CD14-positive monocyte (primary cell): ENCODE results near the gene SCML1. TPM values are rescaled to one million over a fixed set of nuclear protein-coding genes. Genes with fewer than 3 reads are reported as not detected.

ENCODE experiments used
- DNase-seq, 3 donors: peaks; one replicate each; pipeline ENCODE4 v3.0.0-alpha.2; 2011 to 2022
- H2AFZ ChIP-seq: 2 replicates; pipeline ENCODE4 v1.6.0; 2012; ENCODE audit warnings: mild to moderate bottlenecking, low read depth, low read length, inconsistent platforms; ENCODE audit not compliant: insufficient read depth, poor library complexity, severe bottlenecking
- H3K27ac ChIP-seq, 2 donors: 1 replicate in 1 of 2; 2 replicates in 1 of 2; pipeline ENCODE4 v1.5.1; 2012 to 2013; ENCODE audit warnings: low read length in 2 of 2, control low read depth in 1 of 2, inconsistent platforms in 1 of 2, low read depth in 1 of 2, mild to moderate bottlenecking in 1 of 2
- H3K27me3 ChIP-seq, 2 donors: one replicate each; pipeline versions ENCODE4 v1.6.0 to v1.6.1; 2011 to 2013; ENCODE audit warnings: low read length in 2 of 2; ENCODE audit not compliant: control insufficient read depth in 2 of 2, insufficient read depth in 2 of 2
- H3K36me3 ChIP-seq, 2 donors: replicated peaks in 1 of 2; 1 replicate in 1 of 2; 2 replicates in 1 of 2; pipeline versions ENCODE4 v1.5.1 to v1.6.1; 2012 to 2013; ENCODE audit warnings: low read length in 2 of 2, control low read depth in 1 of 2, inconsistent platforms in 1 of 2, mild to moderate bottlenecking in 1 of 2; ENCODE audit not compliant: insufficient read depth in 2 of 2, control insufficient read depth in 1 of 2
- H3K4me1 ChIP-seq, 2 donors: 1 replicate in 1 of 2; 2 replicates in 1 of 2; pipeline versions ENCODE4 v1.5.1 to v1.6.1; 2012 to 2013; ENCODE audit warnings: low read length in 2 of 2, control low read depth in 1 of 2, inconsistent platforms in 1 of 2, mild to moderate bottlenecking in 1 of 2, moderate library complexity in 1 of 2; ENCODE audit not compliant: insufficient read depth in 2 of 2, control insufficient read depth in 1 of 2
- H3K4me2 ChIP-seq: replicated peaks from 2 replicates; pipeline ENCODE3; 2012; ENCODE audit warnings: low read length, moderate library complexity, mild to moderate bottlenecking; ENCODE audit not compliant: poor library complexity, severe bottlenecking; ENCODE audit errors: extremely low read depth
- H3K4me3 ChIP-seq, 3 experiments: fragments of 200-600 bp in 1 of 3; sonication (generic) in 1 of 3; replicated peaks in 1 of 3; 1 replicate in 2 of 3; 2 replicates in 1 of 3; pipeline ENCODE4 v1.5.1; 2011 to 2013; ENCODE audit warnings: low read length in 3 of 3, mild to moderate bottlenecking in 3 of 3, control low read depth in 2 of 3, low read depth in 2 of 3, inconsistent platforms in 1 of 3, moderate library complexity in 1 of 3
- H3K79me2 ChIP-seq: 2 replicates; pipeline ENCODE4 v1.6.0; 2012; ENCODE audit warnings: mild to moderate bottlenecking, control low read depth, inconsistent platforms, low read length, moderate library complexity; ENCODE audit not compliant: insufficient read depth
- H3K9ac ChIP-seq: 2 replicates; pipeline ENCODE4 v1.6.0; 2017; ENCODE audit warnings: low read length, mild to moderate bottlenecking; ENCODE audit not compliant: insufficient read depth, poor library complexity, severe bottlenecking
- H3K9me3 ChIP-seq, 2 donors: replicated peaks in 1 of 2; 1 replicate in 1 of 2; 2 replicates in 1 of 2; pipeline versions ENCODE4 v1.5.1 to v1.6.1; 2012 to 2013; ENCODE audit warnings: low read length in 2 of 2, control low read depth in 1 of 2; ENCODE audit not compliant: control insufficient read depth in 1 of 2, insufficient read depth in 1 of 2
- H4K20me1 ChIP-seq: 2 replicates; pipeline ENCODE4 v1.6.0; 2012; ENCODE audit warnings: mild to moderate bottlenecking, low read length, control low read depth, moderate library complexity; ENCODE audit not compliant: insufficient read depth
- H3K27ac Mint-ChIP-seq, 7 donors: one replicate each; pipeline ENCODE4 v1.8.0; 2020; ENCODE audit warnings: mild to moderate bottlenecking in 7 of 7, mixed read lengths in 7 of 7, moderate library complexity in 6 of 7, inconsistent platforms in 2 of 7
- H3K27me3 Mint-ChIP-seq, 3 donors: one replicate each; pipeline ENCODE4 v1.8.0; 2021 to 2022; ENCODE audit warnings: low read depth in 3 of 3, mild to moderate bottlenecking in 3 of 3, mixed read lengths in 3 of 3, moderate library complexity in 3 of 3, inconsistent platforms in 1 of 3
- H3K36me3 Mint-ChIP-seq, 2 donors: one replicate each; pipeline ENCODE4 v1.8.0; 2020; ENCODE audit warnings: mixed read lengths in 2 of 2, inconsistent platforms in 1 of 2, mild to moderate bottlenecking in 1 of 2
- H3K4me1 Mint-ChIP-seq: one replicate; pipeline ENCODE4 v1.8.0; 2020; ENCODE audit warnings: mild to moderate bottlenecking, mixed read lengths
- H3K4me3 Mint-ChIP-seq, 2 donors: one replicate each; pipeline ENCODE4 v1.8.0; 2020; ENCODE audit warnings: mild to moderate bottlenecking in 2 of 2, mixed read lengths in 2 of 2, moderate library complexity in 1 of 2
- H3K9me3 Mint-ChIP-seq, 7 donors: one replicate each; pipeline ENCODE4 v1.8.0; 2020 to 2022; ENCODE audit warnings: mixed read lengths in 7 of 7, mild to moderate bottlenecking in 6 of 7, moderate library complexity in 6 of 7, inconsistent platforms in 2 of 7
- WGBS: methylation state at CpG from one replicate; pipeline ENCODE4 v1.1.5; 2013; ENCODE audit warnings: missing lambda C conversion rate; ENCODE audit not compliant: insufficient coverage; 5-methylcytosine and 5-hydroxymethylcytosine counted together
- intact Hi-C, 2 donors: fragments of 100-400 bp; cut with micrococcal nuclease; formaldehyde crosslinking; loops; one replicate each; pipeline versions ENCODE4 v1.15.0 to v1.15.1; 2023
- polyA plus RNA-seq, 3 donors: library from polyadenylated mRNA; depleted of rRNA in 1 of 3; unstranded in 2 of 3; stranded (reverse) in 1 of 3; fragments of 300-500 nt in 2 of 3; fragments of >200 nt in 1 of 3; fragmentation: Illumina TruSeq in 2 of 3; gene quantifications; 1 replicate in 2 of 3; 2 replicates in 1 of 3; pipeline ENCODE4 v1.2.3, GENCODE V29; 2012 to 2021
- TF ChIP-seq, protein P1 (sequence below): fragments of 200-600 bp; IDR thresholded peaks from one replicate; pipeline ENCODE4 v1.8.0; 2022; ENCODE audit warnings: antibody characterized with exemption, mild to moderate bottlenecking

Gene SCML1
- polyA plus RNA-seq, 3 donors: 0.56 to 8.5 (median 1.4) TPM

DNA sequence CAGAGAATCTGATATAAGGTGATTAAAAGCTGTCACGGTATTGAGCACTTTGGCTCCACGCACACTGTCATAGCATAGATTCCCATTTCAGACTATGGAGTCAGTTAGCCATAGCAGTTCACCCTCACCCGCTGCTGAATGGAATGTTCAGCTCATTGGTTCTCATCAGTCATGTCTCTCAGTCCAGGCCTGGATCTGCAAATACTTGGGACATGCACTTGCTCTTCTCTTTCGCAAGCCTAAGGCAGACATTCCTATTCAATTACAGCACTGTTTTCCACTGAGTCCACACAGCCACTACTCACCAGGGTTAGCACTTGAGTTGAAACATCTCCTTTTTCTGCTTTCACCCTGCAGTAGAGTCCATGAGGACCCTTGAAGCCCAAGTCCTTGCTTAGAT is 30.6 kb upstream of the SCML1 start:
- Histone ChIP-seq H3K4me1 (no peaks in the 10 kb centered on the region), H3K9ac (no peak overlapping the region), H3K4me3 (no peak overlapping the region), H3K9me3 (no peaks in the 10 kb centered on the region), H3K4me2 (no peak overlapping the region), H2AFZ (no peak overlapping the region), H3K79me2 (no peaks in the 10 kb centered on the region), H3K27me3 (no peaks in the 10 kb centered on the region), H3K27ac (no peak overlapping the region), H3K36me3 (no peaks in the 10 kb centered on the region), H4K20me1 (no peaks in the 10 kb centered on the region)
- no peak for DNase-seq
- no CpG with 5 or more reads among the region's 4 CpGs for WGBS
- TF ChIP-seq, protein P1, sequence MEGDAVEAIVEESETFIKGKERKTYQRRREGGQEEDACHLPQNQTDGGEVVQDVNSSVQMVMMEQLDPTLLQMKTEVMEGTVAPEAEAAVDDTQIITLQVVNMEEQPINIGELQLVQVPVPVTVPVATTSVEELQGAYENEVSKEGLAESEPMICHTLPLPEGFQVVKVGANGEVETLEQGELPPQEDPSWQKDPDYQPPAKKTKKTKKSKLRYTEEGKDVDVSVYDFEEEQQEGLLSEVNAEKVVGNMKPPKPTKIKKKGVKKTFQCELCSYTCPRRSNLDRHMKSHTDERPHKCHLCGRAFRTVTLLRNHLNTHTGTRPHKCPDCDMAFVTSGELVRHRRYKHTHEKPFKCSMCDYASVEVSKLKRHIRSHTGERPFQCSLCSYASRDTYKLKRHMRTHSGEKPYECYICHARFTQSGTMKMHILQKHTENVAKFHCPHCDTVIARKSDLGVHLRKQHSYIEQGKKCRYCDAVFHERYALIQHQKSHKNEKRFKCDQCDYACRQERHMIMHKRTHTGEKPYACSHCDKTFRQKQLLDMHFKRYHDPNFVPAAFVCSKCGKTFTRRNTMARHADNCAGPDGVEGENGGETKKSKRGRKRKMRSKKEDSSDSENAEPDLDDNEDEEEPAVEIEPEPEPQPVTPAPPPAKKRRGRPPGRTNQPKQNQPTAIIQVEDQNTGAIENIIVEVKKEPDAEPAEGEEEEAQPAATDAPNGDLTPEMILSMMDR: no peak
- Mint-ChIP-seq H3K4me1 (peaks cover 2% of the 10 kb centered on the region), H3K27me3 (peaks cover 6 to 9% (median 8%) of the 10 kb centered on the region in 3 donors), H3K9me3 (no peaks in the 10 kb centered on the region), H3K36me3 (no peaks in the 10 kb centered on the region), H3K27ac (no peak overlapping the region), H3K4me3 (no peak overlapping the region)
- intact Hi-C loops: no loop called here

DNA sequence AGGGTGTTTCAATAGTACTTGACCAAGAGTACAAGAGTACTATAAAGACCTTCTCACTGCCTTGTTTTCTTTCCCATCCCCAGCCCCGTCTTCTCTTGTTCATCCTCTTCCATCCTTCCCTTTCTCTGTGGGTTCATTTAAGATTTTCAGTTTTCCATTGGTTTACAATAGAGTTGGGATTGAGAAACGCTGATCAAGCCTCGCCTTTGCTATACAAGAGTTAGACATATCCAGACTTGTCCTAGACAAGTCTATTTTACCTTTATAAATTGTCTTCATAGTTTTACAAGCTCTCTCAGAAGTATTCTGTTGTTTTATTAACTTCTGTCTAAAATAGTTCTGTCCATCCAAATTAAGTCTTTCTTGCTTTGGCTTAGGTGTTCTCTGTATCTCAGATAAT is 29.6 kb upstream of the SCML1 start:
- H3K4me2 ChIP-seq: no peak overlapping the region
- TF ChIP-seq, protein P1: no peak
- H3K27me3 ChIP-seq: no peaks in the 10 kb centered on the region
- H4K20me1 ChIP-seq: no peaks in the 10 kb centered on the region
- H3K4me3 ChIP-seq: no peak overlapping the region
- Mint-ChIP-seq H3K4me3 (no peak overlapping the region), H3K27me3 (peaks cover 4 to 9% (median 7%) of the 10 kb centered on the region in 3 donors), H3K4me1 (peaks cover 2% of the 10 kb centered on the region), H3K9me3 (no peaks in the 10 kb centered on the region), H3K27ac (no peak overlapping the region), H3K36me3 (no peaks in the 10 kb centered on the region)
- H3K9ac ChIP-seq: no peak overlapping the region
- no peaks in the 10 kb centered on the region for H3K4me1 ChIP-seq
- intact Hi-C loops: no loop called here
- no peaks in the 10 kb centered on the region for H3K36me3 ChIP-seq
- no peaks in the 10 kb centered on the region for H3K79me2 ChIP-seq
- H3K27ac ChIP-seq: no peak overlapping the region
- H3K9me3 ChIP-seq: no peaks in the 10 kb centered on the region
- no peak for DNase-seq
- no peak overlapping the region for H2AFZ ChIP-seq
- no CpG with 5 or more reads among the region's 3 CpGs for WGBS
